Gastrocnemius medialis (tissue), 4 donors: ENCODE results near the gene SLC35E1. TPM values are rescaled to one million over a fixed set of nuclear protein-coding genes. Genes with fewer than 3 reads are reported as not detected.
"Not testable (repeated sequence)": the region's sequence is repeated elsewhere in the genome, so short reads cannot be mapped to it uniquely, and the experiment has no call there.

Experiments used
- ATAC-seq, 2 donors: fragments of 150-250 bp; one replicate each; pipeline ENCODE4 v1.9.1; 2016
- DNase-seq, 2 donors: peaks; one replicate each; pipeline ENCODE4 v3.0.0-alpha.2; 2019
- H3K27ac ChIP-seq, 4 donors: fragments of 200-600 bp; sonication (generic); 1 replicate in 1 of 4; 2 replicates in 3 of 4; pipeline ENCODE4 v1.5.1; 2016 to 2018; ENCODE audit warnings: mild to moderate bottlenecking in 2 of 4, moderate library complexity in 1 of 4
- H3K27me3 ChIP-seq, 3 donors: fragments of 200-600 bp; sonication (generic) in 2 of 3; 1 replicate in 1 of 3; 2 replicates in 2 of 3; pipeline versions ENCODE4 v1.5.1 to v1.6.0; 2016 to 2019; ENCODE audit warnings: mild to moderate bottlenecking in 1 of 3, moderate library complexity in 1 of 3
- H3K36me3 ChIP-seq, 2 donors: fragments of 200-600 bp; sonication (generic) in 1 of 2; one replicate each; pipeline ENCODE4 v1.5.1; 2017 to 2018
- H3K4me1 ChIP-seq, 2 donors: fragments of 200-600 bp; sonication (generic) in 1 of 2; one replicate each; pipeline ENCODE4 v1.5.1; 2016 to 2017; ENCODE audit warnings: mild to moderate bottlenecking in 2 of 2
- H3K4me3 ChIP-seq, 4 donors: fragments of 200-600 bp; sonication (generic) in 3 of 4; 1 replicate in 1 of 4; 2 replicates in 3 of 4; pipeline ENCODE4 v1.5.1; 2016 to 2019; ENCODE audit warnings: mild to moderate bottlenecking in 2 of 4
- H3K9me3 ChIP-seq, 3 donors: fragments of 200-600 bp; sonication (generic) in 2 of 3; 1 replicate in 1 of 3; 2 replicates in 2 of 3; pipeline ENCODE4 v1.5.1; 2016 to 2019
- CTCF ChIP-seq, 5 experiments: fragments of 450-650 bp in 3 of 5; fragments of 200-600 bp in 2 of 5; sonication (generic) in 2 of 5; IDR thresholded peaks in 4 of 5; conservative IDR thresholded peaks in 1 of 5; 1 replicate in 4 of 5; 2 replicates in 1 of 5; pipeline ENCODE4 v1.5.1; 2016 to 2019; ENCODE audit warnings: antibody characterized with exemption in 5 of 5, mild to moderate bottlenecking in 3 of 5, moderate library complexity in 3 of 5
- POLR2A ChIP-seq, 2 donors: fragments of 450-650 bp; IDR thresholded peaks; one replicate each; pipeline ENCODE4 v1.6.1; 2017; ENCODE audit warnings: antibody characterized with exemption in 2 of 2, mild to moderate bottlenecking in 2 of 2, moderate library complexity in 2 of 2
- in situ Hi-C, 4 donors: fragments of 200-750 bp; cut with MboI; loops; one replicate each; pipeline versions ENCODE4 v1.15.0 to v1.8.0; 2017; ENCODE audit warnings: low sequenced_read_pairs in 4 of 4
- intact Hi-C: fragments of 100-400 bp; cut with DNase I; formaldehyde crosslinking; loops from one replicate; pipeline ENCODE4 v1.15.1; 2023; ENCODE audit warnings: low total_unique reads
- total RNA-seq, 4 donors: library from RNA; depleted of rRNA; stranded (reverse); fragments of >200 nt; gene quantifications; one replicate each; pipeline versions ENCODE4 v1.1.0 to v1.2.3, GENCODE V29; 2016

SLC35E1 gene
- total RNA-seq, 4 donors from 2014 or later, result 24.1 to 60.3 (median 40.1) TPM

GRCh38 chr19:16509141-16510061 is 62.8 kb downstream of the SLC35E1 start:
- in situ Hi-C loops, result loop anchor here in 1 of 4 donors (25.0 kb wide), 1 partner anchor 297 kb away; no protein-coding TSS in a partner anchor
- DNase-seq, result no peak
- H3K27ac ChIP-seq, result no peak overlapping the region

GRCh38 chr19:16508546-16508945 is 63.7 kb downstream of the SLC35E1 start:
- H3K27ac ChIP-seq, result no peak overlapping the region
- no peaks in the 10 kb centered on the region for H3K27me3 ChIP-seq
- no peaks in the 10 kb centered on the region for H3K4me1 ChIP-seq
- H3K36me3 ChIP-seq, result peaks cover 0 to 34% of the 10 kb centered on the region in 2 donors
- no peak for DNase-seq
- H3K4me3 ChIP-seq, result no peak overlapping the region
- ATAC-seq, result no peak
- no peaks in the 10 kb centered on the region for H3K9me3 ChIP-seq
- in situ Hi-C loops, result loop anchor here in 1 of 4 donors (25.0 kb wide), 1 partner anchor 296 kb away; no protein-coding TSS in a partner anchor
- intact Hi-C loops, result no loop called here
- TF ChIP-seq CTCF (IDR thresholded peaks at IDR 0.05 in 4 of 5, conservative IDR thresholded peaks at IDR 0.05 in 1 of 5) (no peak), POLR2A (IDR thresholded peaks at IDR 0.05) (no peak)

More at GRCh38 chr19:16509141-16510061, 62.8 kb downstream of the SLC35E1 start:
- no peaks in the 10 kb centered on the region for H3K4me1 ChIP-seq
- ATAC-seq, result no peak
- TF ChIP-seq CTCF (IDR thresholded peaks at IDR 0.05 in 4 of 5, conservative IDR thresholded peaks at IDR 0.05 in 1 of 5) (no peak), POLR2A (IDR thresholded peaks at IDR 0.05) (no peak)
- intact Hi-C loops, result no loop called here
- peaks cover 0 to 38% of the 10 kb centered on the region in 2 donors for H3K36me3 ChIP-seq
- H3K4me3 ChIP-seq, result no peak overlapping the region
- no peaks in the 10 kb centered on the region for H3K9me3 ChIP-seq
- no peaks in the 10 kb centered on the region for H3K27me3 ChIP-seq

- Histone ChIP-seq H3K4me1 (no peaks in the 10 kb centered on the region), H3K27ac (no peak overlapping the region), H3K27me3 (no peaks in the 10 kb centered on the region), H3K4me3 (no peak overlapping the region), H3K9me3 (no peaks in the 10 kb centered on the region), H3K36me3 (peaks cover 0 to 36% of the 10 kb centered on the region in 2 donors)
- DNase-seq (peak in 1 of 2 donors; percentile 42), ATAC-seq (peak in 1 of 2 donors; percentile 72)
- intact Hi-C loops, result no loop called here
- in situ Hi-C loops, result loop anchor here in 1 of 4 donors (25.0 kb wide), 1 partner anchor 295 kb away; no protein-coding TSS in a partner anchor
- TF ChIP-seq CTCF (IDR thresholded peaks at IDR 0.05 in 4 of 5, conservative IDR thresholded peaks at IDR 0.05 in 1 of 5), result no peak
- no peak for TF ChIP-seq POLR2A (IDR thresholded peaks at IDR 0.05)
Measured at GRCh38 chr19:16506961-16507360, 65.3 kb downstream of the SLC35E1 start.

- peaks cover 0 to 30% of the 10 kb centered on the region in 2 donors for H3K36me3 ChIP-seq
- not testable (repeated sequence) for ATAC-seq
Measured at GRCh38 chr19:16506161-16506560, 66.1 kb downstream of the SLC35E1 start.

GRCh38 chr19:16504271-16504670 is 67.9 kb downstream of the SLC35E1 start:
- DNase-seq (no peak), ATAC-seq (no peak)
- Histone ChIP-seq H3K27me3 (no peaks in the 10 kb centered on the region), H3K4me3 (no peak overlapping the region), H3K4me1 (no peaks in the 10 kb centered on the region), H3K9me3 (no peaks in the 10 kb centered on the region), H3K36me3 (peaks cover 0 to 12% of the 10 kb centered on the region in 2 donors), H3K27ac (no peak overlapping the region)
- in situ Hi-C loops, result loop anchor here in 1 of 4 donors (25.0 kb wide), 1 partner anchor 292 kb away; no protein-coding TSS in a partner anchor
- TF ChIP-seq POLR2A (IDR thresholded peaks at IDR 0.05), result no peak
- intact Hi-C loops, result no loop called here

More at GRCh38 chr19:16506161-16506560, 66.1 kb downstream of the SLC35E1 start:
- intact Hi-C loops, H3K4me3 ChIP-seq, H3K9me3 ChIP-seq, H3K27ac ChIP-seq, DNase-seq, H3K4me1 ChIP-seq, H3K27me3 ChIP-seq: not testable (repeated sequence)
- in situ Hi-C loops, result loop anchor here in 1 of 4 donors (25.0 kb wide), 1 partner anchor 294 kb away; no protein-coding TSS in a partner anchor

Other genes with a start within 250 kb of the SLC35E1 start
- 10 to 100 TPM in 3 of 4 donors, 1 to 10 TPM in 1; 6.8 to 45.6 (median 32.0) TPM for gene KLF2, start 247.6 kb downstream of the SLC35E1 start, total RNA-seq
- gene EPS15L1, start 100.4 kb downstream of the SLC35E1 start, total RNA-seq, result 10 to 100 TPM; 52.5 to 61.7 (median 59.7) TPM
- gene CALR3, start 76.2 kb downstream of the SLC35E1 start, total RNA-seq, result not detected
- gene C19orf44, start 76.0 kb downstream of the SLC35E1 start, total RNA-seq, result 1 to 10 TPM; 4.1 to 7.1 (median 5.0) TPM
- gene CHERP, start 30.0 kb downstream of the SLC35E1 start, total RNA-seq, result 10 to 100 TPM in 2 of 4 donors, 1 to 10 TPM in 2; 7.4 to 12.1 (median 9.8) TPM
- gene MED26, start 55.8 kb upstream of the SLC35E1 start, total RNA-seq, result 10 to 100 TPM in 2 of 4 donors, 1 to 10 TPM in 2; 5.7 to 15.7 (median 9.4) TPM
- gene SMIM7, start 87.7 kb upstream of the SLC35E1 start, total RNA-seq, result 10 to 100 TPM; 36.4 to 60.5 (median 49.8) TPM
- 100 to 1,000 TPM; 101 to 256 (median 182) TPM for gene TMEM38A, start 88.7 kb upstream of the SLC35E1 start, total RNA-seq
- under 1 TPM in 3 of 4 donors, not detected in 1; 0.03 to 0.24 (median 0.10) TPM for gene NWD1, start 147.4 kb upstream of the SLC35E1 start, total RNA-seq